GM12878 (cell line): ENCODE measurements around the gene MCTP2. TPM values are rescaled to one million over a fixed set of nuclear protein-coding genes. Genes with fewer than 3 reads are reported as not detected.

Source experiments
- ATAC-seq: fragments of 200-7000 bp; cut with Tn5 transposase; 3 replicates; pipeline ENCODE4 v1.9.1; 2020; ENCODE audit warnings: mild to moderate bottlenecking, moderate library complexity
- BruUV-seq: library from RNA; stranded (reverse); fragments of 400-500 nt; replicated peaks from 2 replicates; lab custom pipeline; 2021; lab: Mats Ljungman, UMichigan
- CTCF ChIA-PET: fragments of 300-600 bp; sonication (Branson Sonifier 250); formaldehyde crosslinking; extraction: SDS; loops from one replicate; lab custom pipeline; 2021; ENCODE audit warnings: inconsistent platforms; lab: Yijun Ruan, JAX
- POLR2A ChIA-PET: fragments of 350-600 bp; formaldehyde crosslinking; extraction: SDS; loops from one replicate; lab custom pipeline; 2021; ENCODE audit warnings: inconsistent platforms; lab: Charles Lee
- RAD21 ChIA-PET: fragments of 300-600 bp; sonication (Branson Sonifier 250); formaldehyde crosslinking; loops from one replicate; lab custom pipeline; 2023; ENCODE audit warnings: antibody characterized with exemption; ENCODE audit not compliant: unreplicated experiment; lab: Charles Lee
- SMC1A ChIA-PET: fragments of 300-600 bp; sonication (Branson Sonifier 250); formaldehyde crosslinking; loops from one replicate; lab custom pipeline; 2023; ENCODE audit not compliant: unreplicated experiment, uncharacterized antibody; lab: Charles Lee
- DNase-seq: peaks from one replicate; pipeline ENCODE4 v3.0.0-alpha.2; 2011; ENCODE audit warnings: low read depth, low spot score
- FAIRE-seq: peaks from 3 replicates; lab custom pipeline; 2011; peaks lifted over from hg19 to GRCh38; lab: Jason Lieb, UNC
- H2AFZ ChIP-seq: 2 replicates; pipeline ENCODE4 v1.6.0; 2011; ENCODE audit warnings: low read depth, low read length, control low read depth; ENCODE audit not compliant: control insufficient read depth
- H3K27ac ChIP-seq: 2 replicates; pipeline ENCODE4 v1.5.1; 2011; ENCODE audit warnings: control low read depth; ENCODE audit not compliant: control insufficient read depth, insufficient read depth
- H3K27me3 ChIP-seq, 2 experiments: replicated peaks in 1 of 2; 2 replicates each; pipeline versions ENCODE4 v1.6.0 to v1.6.1; 2011; ENCODE audit warnings: low read length in 1 of 2; ENCODE audit not compliant: control insufficient read depth in 2 of 2, insufficient read depth in 2 of 2
- H3K36me3 ChIP-seq, 2 experiments: 2 replicates each; pipeline ENCODE4 v1.5.1; 2011; ENCODE audit warnings: low read length in 1 of 2; ENCODE audit not compliant: control insufficient read depth in 2 of 2, insufficient read depth in 2 of 2
- H3K4me1 ChIP-seq: 2 replicates; pipeline ENCODE4 v1.6.1; 2011; ENCODE audit warnings: mild to moderate bottlenecking, low read length, moderate library complexity, mixed read lengths; ENCODE audit not compliant: control insufficient read depth, insufficient read depth
- H3K4me2 ChIP-seq: 2 replicates; pipeline ENCODE4 v1.6.0; 2011; ENCODE audit warnings: control low read depth; ENCODE audit not compliant: control insufficient read depth, insufficient read depth
- H3K4me3 ChIP-seq: fragments of 200-600 bp; sonication (generic); 2 replicates; pipeline ENCODE4 v1.5.1; 2016
- H3K79me2 ChIP-seq: 2 replicates; pipeline ENCODE4 v1.6.0; 2011; ENCODE audit warnings: low read length; ENCODE audit not compliant: control insufficient read depth, insufficient read depth
- H3K9ac ChIP-seq: 2 replicates; pipeline ENCODE4 v1.8.0; 2011; ENCODE audit warnings: low read length, control low read depth, mixed read lengths; ENCODE audit not compliant: control insufficient read depth, insufficient read depth
- H3K9me3 ChIP-seq: replicated peaks from 3 replicates; pipeline ENCODE4 v1.5.1; 2011; ENCODE audit warnings: mild to moderate bottlenecking, low read length; ENCODE audit not compliant: control insufficient read depth, insufficient read depth
- H4K20me1 ChIP-seq: 2 replicates; pipeline ENCODE4 v1.6.0; 2011; ENCODE audit not compliant: control insufficient read depth, insufficient read depth
- BMI1 ChIP-seq: fragments of 450-650 bp; IDR thresholded peaks from 2 replicates; pipeline ENCODE4 v1.6.1; 2016; ENCODE audit warnings: mild to moderate bottlenecking, moderate library complexity, borderline replicate concordance
- FOXM1 ChIP-seq: IDR thresholded peaks from 2 replicates; pipeline ENCODE4 v1.6.1; 2012; ENCODE audit warnings: low read depth, mild to moderate bottlenecking, inconsistent platforms, low read length, moderate library complexity
- GATAD2B ChIP-seq: fragments of 450-650 bp; conservative IDR thresholded peaks from 2 replicates; pipeline ENCODE4 v1.6.1; 2017; ENCODE audit warnings: low read depth, mild to moderate bottlenecking, moderate library complexity
- PAX5 ChIP-seq: IDR thresholded peaks from 2 replicates; pipeline ENCODE4 v1.6.1; 2011; ENCODE audit warnings: low read depth, low read length, borderline replicate concordance
- RB1 ChIP-seq: fragments of 450-650 bp; formaldehyde crosslinking; IDR thresholded peaks from 2 replicates; pipeline ENCODE4 v1.6.1; 2017; ENCODE audit warnings: mild to moderate bottlenecking, borderline replicate concordance
- WGBS: methylation state at CpG from one replicate; pipeline ENCODE4 v1.1.6; 2016; ENCODE audit warnings: low lambda C conversion rate; ENCODE audit not compliant: insufficient replicate concordance, insufficient coverage; ENCODE audit errors: missing lambda C conversion rate; 5-methylcytosine and 5-hydroxymethylcytosine counted together
- in situ Hi-C: fragments of 300-500 bp; cut with MboI; formaldehyde crosslinking; loops from 9 replicates; pipeline ENCODE4 v1.14.3; 2018; ENCODE audit warnings: mixed read lengths
- intact Hi-C: fragments of 100-400 bp; cut with micrococcal nuclease; formaldehyde crosslinking; loops from one replicate; pipeline ENCODE4 v1.14.2; 2022; ENCODE audit not compliant: unreplicated experiment
- polyA plus RNA-seq, 11 experiments: library from polyadenylated mRNA; depleted of rRNA in 4 of 11; unstranded in 6 of 11; stranded (reverse) in 5 of 11; fragments of >200 nt; fragmentation: Nextera tagmentation in 4 of 11; fragmentation: Illumina TruSeq in 1 of 11; extraction: Ambion mirVana in 4 of 11; extraction: Trizol in 1 of 11; gene quantifications; 1 replicate in 1 of 11; 2 replicates in 10 of 11; pipeline versions ENCODE4 v1.2.1 to v1.2.3, GENCODE V29; 2011 to 2016; ENCODE audit warnings: inconsistent platforms in 2 of 11, missing spikeins in 2 of 11, low read depth in 1 of 11
- total RNA-seq, 4 experiments: library from RNA; depleted of rRNA in 3 of 4; stranded (reverse); fragments of >200 nt in 3 of 4; fragmentation: Illumina TruSeq in 1 of 4; extraction: Trizol in 1 of 4; gene quantifications; 2 replicates each; pipeline versions ENCODE4 v1.2.1 to v1.2.3, GENCODE V29; 2013 to 2021
- TF ChIP-seq, protein P1 (sequence below): IDR thresholded peaks from 2 replicates; pipeline ENCODE4 v1.6.1; 2012; ENCODE audit warnings: low read depth, low read length, improper control_type of control experiment

Gene MCTP2
- total and polyA plus RNA-seq, 10 of the 15 experiments (the other 5 are each of a cell fraction or from before 2014, with no cell fraction given): 0.24 to 48.5 (median 0.88) TPM

GRCh38 chr15:94352636-94353487 is 121.5 kb downstream of the MCTP2 start (continued):
- TF ChIP-seq, protein P1, sequence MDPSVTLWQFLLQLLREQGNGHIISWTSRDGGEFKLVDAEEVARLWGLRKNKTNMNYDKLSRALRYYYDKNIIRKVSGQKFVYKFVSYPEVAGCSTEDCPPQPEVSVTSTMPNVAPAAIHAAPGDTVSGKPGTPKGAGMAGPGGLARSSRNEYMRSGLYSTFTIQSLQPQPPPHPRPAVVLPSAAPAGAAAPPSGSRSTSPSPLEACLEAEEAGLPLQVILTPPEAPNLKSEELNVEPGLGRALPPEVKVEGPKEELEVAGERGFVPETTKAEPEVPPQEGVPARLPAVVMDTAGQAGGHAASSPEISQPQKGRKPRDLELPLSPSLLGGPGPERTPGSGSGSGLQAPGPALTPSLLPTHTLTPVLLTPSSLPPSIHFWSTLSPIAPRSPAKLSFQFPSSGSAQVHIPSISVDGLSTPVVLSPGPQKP: no peak
- TF ChIP-seq PAX5: no peak
- TF ChIP-seq BMI1: no peak
- TF ChIP-seq, all 136 proteins: peak for 0

- H3K4me1 ChIP-seq: no peaks in the 10 kb centered on the region
- no peak overlapping the region for H3K4me2 ChIP-seq
- no peaks in the 10 kb centered on the region for H3K79me2 ChIP-seq
- ChIA-PET RAD21 (no interaction called here), POLR2A (no interaction called here), SMC1A (interaction anchor here (0.7 to 1.8 kb wide), 2 partner anchors 19 to 113 kb away, joined by 3 to 5 read pairs; no protein-coding TSS in a partner anchor), CTCF (interaction anchor here (1.3 kb wide), 1 partner anchor 30 kb away, joined by 3 read pairs; no protein-coding TSS in a partner anchor)
- no peak for TF ChIP-seq RB1
- TF ChIP-seq FOXM1: no peak
- no peak for TF ChIP-seq GATAD2B
- intact Hi-C loops (no loop called here), in situ Hi-C loops (no loop called here)
- ATAC-seq (no peak), DNase-seq (no peak), FAIRE-seq (no peak)
- WGBS: 82% methylated on average over 3 of the region's 3 CpGs
- no peaks in the 10 kb centered on the region for H4K20me1 ChIP-seq
- H3K9ac ChIP-seq: no peak overlapping the region
- no peak overlapping the region for H3K27ac ChIP-seq
- no peaks in the 10 kb centered on the region for H3K9me3 ChIP-seq
- no peaks in the 10 kb centered on the region for H3K27me3 ChIP-seq
- H2AFZ ChIP-seq: no peak overlapping the region
- no TSS peak for BruUV-seq
- no peak overlapping the region for H3K4me3 ChIP-seq
- no peaks in the 10 kb centered on the region for H3K36me3 ChIP-seq
Observed at GRCh38 chr15:94353488-94353820, 122.1 kb downstream of the MCTP2 start.
